ENCODE results near the gene VEZT.
"Not testable (repeated sequence)": the region's sequence is repeated elsewhere in the genome, so short reads cannot be mapped to it uniquely, and the experiment has no call there.

The VEZT gene

GRCh38 chr12:95184121-95184520 is 33.5 kb upstream of the VEZT start:
- H3K36me3 ChIP-seq (ENCODE audit: control insufficient read depth in 2 of 2, insufficient read depth in 2 of 2, low read length in 2 of 2), result no peaks in the 10 kb centered on the region

GRCh38 chr12:95185072-95185471 is 32.5 kb upstream of the VEZT start:
- Histone ChIP-seq H3K4me3 (ENCODE audit: low read length in 2 of 2) (no peak overlapping the region), H3K9me3 (ENCODE audit: control insufficient read depth in 2 of 2, low read length in 2 of 2) (no peaks in the 10 kb centered on the region), H3K36me3 (ENCODE audit: control insufficient read depth in 2 of 2, insufficient read depth in 2 of 2, low read length in 2 of 2) (no peaks in the 10 kb centered on the region), H3K27me3 (ENCODE audit: control insufficient read depth in 2 of 2, insufficient read depth in 2 of 2, low read length in 2 of 2) (no peaks in the 10 kb centered on the region), H3K27ac (ENCODE audit: low read depth in 2 of 2, low read length in 2 of 2) (no peak overlapping the region), H3K4me1 (ENCODE audit: control insufficient read depth in 2 of 2, insufficient read depth in 2 of 2, low read length in 2 of 2) (no peaks in the 10 kb centered on the region), H3K9ac (ENCODE audit: low read depth in 1 of 2, low read length in 2 of 2) (no peak overlapping the region)

More at GRCh38 chr12:95184121-95184520, 33.5 kb upstream of the VEZT start:
- H3K4me1 ChIP-seq (ENCODE audit: control insufficient read depth in 2 of 2, insufficient read depth in 2 of 2, low read length in 2 of 2), result no peaks in the 10 kb centered on the region
- no peak overlapping the region for H3K9ac ChIP-seq (ENCODE audit: low read depth in 1 of 2, low read length in 2 of 2)
- H3K9me3 ChIP-seq (ENCODE audit: control insufficient read depth in 2 of 2, low read length in 2 of 2), result no peaks in the 10 kb centered on the region
- no peak overlapping the region for H3K27ac ChIP-seq (ENCODE audit: low read depth in 2 of 2, low read length in 2 of 2)
- H3K4me3 ChIP-seq (ENCODE audit: low read length in 2 of 2), result no peak overlapping the region
- no peaks in the 10 kb centered on the region for H3K27me3 ChIP-seq (ENCODE audit: control insufficient read depth in 2 of 2, insufficient read depth in 2 of 2, low read length in 2 of 2)

- Histone ChIP-seq H3K27me3 (ENCODE audit: control insufficient read depth in 2 of 2, insufficient read depth in 2 of 2, low read length in 2 of 2) (no peaks in the 10 kb centered on the region), H3K4me1 (ENCODE audit: control insufficient read depth in 2 of 2, insufficient read depth in 2 of 2, low read length in 2 of 2) (no peaks in the 10 kb centered on the region), H3K9me3 (ENCODE audit: control insufficient read depth in 2 of 2, low read length in 2 of 2) (no peaks in the 10 kb centered on the region), H3K36me3 (ENCODE audit: control insufficient read depth in 2 of 2, insufficient read depth in 2 of 2, low read length in 2 of 2) (no peaks in the 10 kb centered on the region), H3K27ac (ENCODE audit: low read depth in 2 of 2, low read length in 2 of 2) (no peak overlapping the region), H3K9ac (ENCODE audit: low read depth in 1 of 2, low read length in 2 of 2) (no peak overlapping the region), H3K4me3 (ENCODE audit: low read length in 2 of 2) (no peak overlapping the region)
These were observed 31.8 kb upstream of the VEZT start for GRCh38 chr12:95185854-95186253.

GRCh38 chr12:95187865-95188415 is 29.7 kb upstream of the VEZT start:
- Histone ChIP-seq H3K4me3 (ENCODE audit: low read length in 2 of 2) (no peak overlapping the region), H3K27me3 (ENCODE audit: control insufficient read depth in 2 of 2, insufficient read depth in 2 of 2, low read length in 2 of 2) (no peaks in the 10 kb centered on the region), H3K9ac (ENCODE audit: low read depth in 1 of 2, low read length in 2 of 2) (no peak overlapping the region), H3K4me1 (ENCODE audit: control insufficient read depth in 2 of 2, insufficient read depth in 2 of 2, low read length in 2 of 2) (peaks cover 0 to 11% of the 10 kb centered on the region in 2 donors), H3K27ac (ENCODE audit: low read depth in 2 of 2, low read length in 2 of 2) (no peak overlapping the region), H3K9me3 (ENCODE audit: control insufficient read depth in 2 of 2, low read length in 2 of 2) (no peaks in the 10 kb centered on the region), H3K36me3 (ENCODE audit: control insufficient read depth in 2 of 2, insufficient read depth in 2 of 2, low read length in 2 of 2) (no peaks in the 10 kb centered on the region)

- Histone ChIP-seq H3K27ac (ENCODE audit: low read depth in 2 of 2, low read length in 2 of 2) (no peak overlapping the region), H3K27me3 (ENCODE audit: control insufficient read depth in 2 of 2, insufficient read depth in 2 of 2, low read length in 2 of 2) (no peaks in the 10 kb centered on the region), H3K36me3 (ENCODE audit: control insufficient read depth in 2 of 2, insufficient read depth in 2 of 2, low read length in 2 of 2) (no peaks in the 10 kb centered on the region), H3K4me1 (ENCODE audit: control insufficient read depth in 2 of 2, insufficient read depth in 2 of 2, low read length in 2 of 2) (peaks cover 0 to 11% of the 10 kb centered on the region in 2 donors), H3K4me3 (ENCODE audit: low read length in 2 of 2) (no peak overlapping the region), H3K9ac (ENCODE audit: low read depth in 1 of 2, low read length in 2 of 2) (no peak overlapping the region), H3K9me3 (ENCODE audit: control insufficient read depth in 2 of 2, low read length in 2 of 2) (no peaks in the 10 kb centered on the region)
These were observed 26.4 kb upstream of the VEZT start for GRCh38 chr12:95191060-95191696.

GRCh38 chr12:95192271-95192670 is 25.3 kb upstream of the VEZT start:
- no peak overlapping the region for H3K9ac ChIP-seq (ENCODE audit: low read depth in 1 of 2, low read length in 2 of 2)
- no peaks in the 10 kb centered on the region for H3K9me3 ChIP-seq (ENCODE audit: control insufficient read depth in 2 of 2, low read length in 2 of 2)

GRCh38 chr12:95193139-95193538 is 24.5 kb upstream of the VEZT start:
- Histone ChIP-seq H3K9ac (ENCODE audit: low read depth in 1 of 2, low read length in 2 of 2) (no peak overlapping the region), H3K4me3 (ENCODE audit: low read length in 2 of 2) (no peak overlapping the region), H3K27ac (ENCODE audit: low read depth in 2 of 2, low read length in 2 of 2) (no peak overlapping the region), H3K4me1 (ENCODE audit: control insufficient read depth in 2 of 2, insufficient read depth in 2 of 2, low read length in 2 of 2) (peaks cover 0 to 11% of the 10 kb centered on the region in 2 donors), H3K27me3 (ENCODE audit: control insufficient read depth in 2 of 2, insufficient read depth in 2 of 2, low read length in 2 of 2) (no peaks in the 10 kb centered on the region), H3K36me3 (ENCODE audit: control insufficient read depth in 2 of 2, insufficient read depth in 2 of 2, low read length in 2 of 2) (no peaks in the 10 kb centered on the region), H3K9me3 (ENCODE audit: control insufficient read depth in 2 of 2, low read length in 2 of 2) (no peaks in the 10 kb centered on the region)

More at GRCh38 chr12:95192271-95192670, 25.3 kb upstream of the VEZT start:
- no peaks in the 10 kb centered on the region for H3K36me3 ChIP-seq (ENCODE audit: control insufficient read depth in 2 of 2, insufficient read depth in 2 of 2, low read length in 2 of 2)
- H3K27me3 ChIP-seq (ENCODE audit: control insufficient read depth in 2 of 2, insufficient read depth in 2 of 2, low read length in 2 of 2), result no peaks in the 10 kb centered on the region
- H3K4me3 ChIP-seq (ENCODE audit: low read length in 2 of 2), result no peak overlapping the region
- no peak overlapping the region for H3K27ac ChIP-seq (ENCODE audit: low read depth in 2 of 2, low read length in 2 of 2)
- H3K4me1 ChIP-seq (ENCODE audit: control insufficient read depth in 2 of 2, insufficient read depth in 2 of 2, low read length in 2 of 2), result peaks cover 0 to 11% of the 10 kb centered on the region in 2 donors

- peaks cover 0 to 12% of the 10 kb centered on the region in 2 donors for H3K4me1 ChIP-seq (ENCODE audit: control insufficient read depth in 2 of 2, insufficient read depth in 2 of 2, low read length in 2 of 2)
- H3K9ac ChIP-seq (ENCODE audit: low read depth in 1 of 2, low read length in 2 of 2), result no peak overlapping the region
- H3K36me3 ChIP-seq (ENCODE audit: control insufficient read depth in 2 of 2, insufficient read depth in 2 of 2, low read length in 2 of 2), result no peaks in the 10 kb centered on the region
- H3K27ac ChIP-seq (ENCODE audit: low read depth in 2 of 2, low read length in 2 of 2), result no peak overlapping the region
- no peak overlapping the region for H3K4me3 ChIP-seq (ENCODE audit: low read length in 2 of 2)
- H3K27me3 ChIP-seq (ENCODE audit: control insufficient read depth in 2 of 2, insufficient read depth in 2 of 2, low read length in 2 of 2), result no peaks in the 10 kb centered on the region
- no peaks in the 10 kb centered on the region for H3K9me3 ChIP-seq (ENCODE audit: control insufficient read depth in 2 of 2, low read length in 2 of 2)
These were observed 22.5 kb upstream of the VEZT start for GRCh38 chr12:95195122-95195521.

GRCh38 chr12:95196875-95197569 is 20.6 kb upstream of the VEZT start:
- H3K36me3 ChIP-seq (ENCODE audit: control insufficient read depth in 2 of 2, insufficient read depth in 2 of 2, low read length in 2 of 2); H3K9me3 ChIP-seq (ENCODE audit: control insufficient read depth in 2 of 2, low read length in 2 of 2); H3K27me3 ChIP-seq (ENCODE audit: control insufficient read depth in 2 of 2, insufficient read depth in 2 of 2, low read length in 2 of 2); H3K27ac ChIP-seq (ENCODE audit: low read depth in 2 of 2, low read length in 2 of 2); H3K4me3 ChIP-seq (ENCODE audit: low read length in 2 of 2); H3K9ac ChIP-seq (ENCODE audit: low read depth in 1 of 2, low read length in 2 of 2): not testable (repeated sequence)
- peaks cover 5 to 20% of the 10 kb centered on the region in 2 donors for H3K4me1 ChIP-seq (ENCODE audit: control insufficient read depth in 2 of 2, insufficient read depth in 2 of 2, low read length in 2 of 2)

GRCh38 chr12:95197636-95198035 is 20.0 kb upstream of the VEZT start:
- Histone ChIP-seq H3K27ac (ENCODE audit: low read depth in 2 of 2, low read length in 2 of 2) (no peak overlapping the region), H3K36me3 (ENCODE audit: control insufficient read depth in 2 of 2, insufficient read depth in 2 of 2, low read length in 2 of 2) (no peaks in the 10 kb centered on the region), H3K4me1 (ENCODE audit: control insufficient read depth in 2 of 2, insufficient read depth in 2 of 2, low read length in 2 of 2) (peaks cover 5 to 14% of the 10 kb centered on the region in 2 donors), H3K9me3 (ENCODE audit: control insufficient read depth in 2 of 2, low read length in 2 of 2) (no peaks in the 10 kb centered on the region), H3K4me3 (ENCODE audit: low read length in 2 of 2) (no peak overlapping the region), H3K9ac (ENCODE audit: low read depth in 1 of 2, low read length in 2 of 2) (no peak overlapping the region), H3K27me3 (ENCODE audit: control insufficient read depth in 2 of 2, insufficient read depth in 2 of 2, low read length in 2 of 2) (no peaks in the 10 kb centered on the region)

Measured in mucosa of rectum (tissue), 2 donors.